Chondrocyte (in vitro differentiated cells): ENCODE data around the gene RXRA. TPM values are rescaled to one million over a fixed set of nuclear protein-coding genes. Genes with fewer than 3 reads are reported as not detected.

Experiments
- DNase-seq: peaks from one replicate; pipeline ENCODE4 v3.0.0; 2021; ENCODE audit warnings: mixed read lengths, low spot score
- H3K27ac Mint-ChIP-seq: one replicate; pipeline ENCODE4 v1.8.0; 2021; ENCODE audit warnings: mild to moderate bottlenecking, moderate library complexity, mixed read lengths; ENCODE audit not compliant: unreplicated experiment
- H3K27me3 Mint-ChIP-seq: 2 replicates; pipeline ENCODE4 v1.8.0; 2021; ENCODE audit warnings: low read depth, mixed read lengths
- H3K36me3 Mint-ChIP-seq: 2 replicates; pipeline ENCODE4 v1.8.0; 2021; ENCODE audit warnings: low read depth, mixed read lengths
- H3K4me1 Mint-ChIP-seq: 2 replicates; pipeline ENCODE4 v1.8.0; 2021; ENCODE audit warnings: low read depth, mild to moderate bottlenecking, mixed read lengths
- H3K4me3 Mint-ChIP-seq: one replicate; pipeline ENCODE4 v1.8.0; 2021; ENCODE audit warnings: mild to moderate bottlenecking, moderate library complexity, mixed read lengths; ENCODE audit not compliant: unreplicated experiment
- H3K9me3 Mint-ChIP-seq: 2 replicates; pipeline ENCODE4 v1.8.0; 2021; ENCODE audit warnings: low read depth, mixed read lengths
- total RNA-seq: library from RNA; stranded (reverse); gene quantifications from 3 replicates; pipeline ENCODE4 v1.2.1, GENCODE V29; 2021
- TF ChIP-seq, protein P1 (sequence below): fragments of 200-600 bp; sonication (generic); IDR thresholded peaks from 2 replicates; pipeline ENCODE4 v1.5.0; 2021; ENCODE audit warnings: antibody characterized with exemption, mild to moderate bottlenecking, moderate library complexity

Gene RXRA
- total RNA-seq, 1 donor from 2014 or later: 27.3 TPM

DNA sequence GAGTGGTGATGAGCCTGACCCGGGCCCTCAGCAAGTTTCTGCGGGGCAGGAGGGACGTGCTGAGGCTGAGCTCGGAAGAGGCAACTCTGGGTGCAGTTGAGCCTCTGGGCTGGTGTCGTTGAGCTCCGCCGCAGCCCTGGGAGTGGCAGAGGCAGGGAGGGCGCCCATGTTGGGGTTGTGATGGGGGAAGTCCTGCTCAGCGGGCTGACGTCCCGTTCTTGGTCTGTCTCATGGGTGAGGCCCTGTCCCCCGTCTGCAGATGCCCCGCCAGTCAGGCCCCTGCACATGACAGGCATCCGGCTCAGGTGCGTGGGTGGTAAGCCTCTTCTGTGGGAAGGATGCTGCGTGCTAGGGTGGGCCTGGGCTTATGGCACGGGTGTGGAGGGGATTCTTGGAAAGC, 64.3 kb downstream of the RXRA start:
- H3K36me3 Mint-ChIP-seq: no peaks in the 10 kb centered on the region
- no peaks in the 10 kb centered on the region for H3K27me3 Mint-ChIP-seq
- H3K4me3 Mint-ChIP-seq: no peak overlapping the region
- peaks cover 12% of the 10 kb centered on the region for H3K4me1 Mint-ChIP-seq
- no peak for DNase-seq
- TF ChIP-seq, protein P1, sequence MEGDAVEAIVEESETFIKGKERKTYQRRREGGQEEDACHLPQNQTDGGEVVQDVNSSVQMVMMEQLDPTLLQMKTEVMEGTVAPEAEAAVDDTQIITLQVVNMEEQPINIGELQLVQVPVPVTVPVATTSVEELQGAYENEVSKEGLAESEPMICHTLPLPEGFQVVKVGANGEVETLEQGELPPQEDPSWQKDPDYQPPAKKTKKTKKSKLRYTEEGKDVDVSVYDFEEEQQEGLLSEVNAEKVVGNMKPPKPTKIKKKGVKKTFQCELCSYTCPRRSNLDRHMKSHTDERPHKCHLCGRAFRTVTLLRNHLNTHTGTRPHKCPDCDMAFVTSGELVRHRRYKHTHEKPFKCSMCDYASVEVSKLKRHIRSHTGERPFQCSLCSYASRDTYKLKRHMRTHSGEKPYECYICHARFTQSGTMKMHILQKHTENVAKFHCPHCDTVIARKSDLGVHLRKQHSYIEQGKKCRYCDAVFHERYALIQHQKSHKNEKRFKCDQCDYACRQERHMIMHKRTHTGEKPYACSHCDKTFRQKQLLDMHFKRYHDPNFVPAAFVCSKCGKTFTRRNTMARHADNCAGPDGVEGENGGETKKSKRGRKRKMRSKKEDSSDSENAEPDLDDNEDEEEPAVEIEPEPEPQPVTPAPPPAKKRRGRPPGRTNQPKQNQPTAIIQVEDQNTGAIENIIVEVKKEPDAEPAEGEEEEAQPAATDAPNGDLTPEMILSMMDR: no peak
- no peak overlapping the region for H3K27ac Mint-ChIP-seq
- no peaks in the 10 kb centered on the region for H3K9me3 Mint-ChIP-seq

DNA sequence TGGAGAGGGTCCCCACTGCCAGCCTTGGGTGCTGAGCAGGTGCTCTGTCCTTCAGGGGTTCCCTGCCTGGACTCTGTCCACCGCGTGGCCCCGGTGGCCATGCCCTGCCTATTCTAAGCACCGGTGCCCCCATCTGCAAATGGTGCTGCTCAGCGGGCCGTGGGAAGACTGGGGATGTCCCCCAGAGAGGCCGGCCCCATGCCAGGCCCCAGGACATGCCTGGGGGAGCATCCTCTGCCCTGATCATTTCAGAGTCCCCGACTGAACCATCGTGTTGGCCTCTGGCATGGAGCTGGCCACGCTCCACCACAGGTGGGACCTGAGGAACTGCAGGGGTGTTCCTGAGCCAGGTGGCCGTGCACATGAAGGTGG, 64.7 kb downstream of the RXRA start:
- TF ChIP-seq, protein P1: no peak
- H3K27me3 Mint-ChIP-seq: no peaks in the 10 kb centered on the region
- H3K4me3 Mint-ChIP-seq: no peak overlapping the region
- H3K36me3 Mint-ChIP-seq: no peaks in the 10 kb centered on the region
- no peak for DNase-seq
- no peak overlapping the region for H3K27ac Mint-ChIP-seq
- no peaks in the 10 kb centered on the region for H3K9me3 Mint-ChIP-seq
- H3K4me1 Mint-ChIP-seq: peaks cover 12% of the 10 kb centered on the region

DNA sequence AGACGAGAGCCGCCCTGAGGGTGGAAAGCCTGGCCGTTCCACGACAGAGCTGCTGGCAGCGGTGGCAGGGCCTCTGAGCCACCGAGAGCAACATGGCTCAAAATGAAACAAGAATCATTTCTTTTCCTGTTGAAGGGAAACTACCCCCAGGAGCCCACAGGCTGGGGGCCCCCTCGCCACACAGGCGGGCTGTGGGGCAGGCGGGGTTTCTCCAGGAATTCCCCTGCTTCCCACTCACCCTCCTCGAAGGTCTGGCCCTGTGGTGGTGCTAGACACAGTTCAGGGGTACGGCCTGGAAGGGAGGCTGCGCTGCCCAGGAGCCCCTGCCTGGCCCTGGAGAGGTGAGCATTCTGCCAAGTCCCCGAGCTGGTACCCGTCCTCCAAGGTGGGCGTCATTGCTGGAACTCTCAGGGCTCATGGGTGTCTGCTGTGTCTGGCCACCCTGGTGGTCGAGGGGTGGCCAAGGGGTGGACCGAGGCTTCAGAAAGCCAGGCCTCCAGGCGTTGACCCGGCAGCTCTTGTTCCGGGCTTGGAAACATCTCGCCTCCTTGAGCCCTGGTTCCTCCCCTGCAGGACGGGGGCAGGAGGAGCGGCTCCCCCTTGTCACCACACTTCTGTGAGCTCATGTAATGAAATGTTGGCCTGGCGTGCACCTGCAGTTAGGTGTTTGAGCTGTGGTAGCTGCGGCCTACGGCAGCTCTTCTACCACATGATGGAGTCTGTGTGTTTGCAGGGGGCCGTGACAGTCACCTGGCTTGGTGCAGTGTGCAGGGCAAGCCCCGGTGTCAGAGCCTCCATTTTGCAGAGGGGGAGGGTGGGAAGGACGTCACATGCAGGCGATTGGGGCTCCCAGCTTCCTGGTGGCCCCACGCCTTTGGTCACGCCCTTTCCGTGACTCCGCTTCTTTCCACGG, 65.3 kb downstream of the RXRA start:
- H3K9me3 Mint-ChIP-seq: no peaks in the 10 kb centered on the region

DNA sequence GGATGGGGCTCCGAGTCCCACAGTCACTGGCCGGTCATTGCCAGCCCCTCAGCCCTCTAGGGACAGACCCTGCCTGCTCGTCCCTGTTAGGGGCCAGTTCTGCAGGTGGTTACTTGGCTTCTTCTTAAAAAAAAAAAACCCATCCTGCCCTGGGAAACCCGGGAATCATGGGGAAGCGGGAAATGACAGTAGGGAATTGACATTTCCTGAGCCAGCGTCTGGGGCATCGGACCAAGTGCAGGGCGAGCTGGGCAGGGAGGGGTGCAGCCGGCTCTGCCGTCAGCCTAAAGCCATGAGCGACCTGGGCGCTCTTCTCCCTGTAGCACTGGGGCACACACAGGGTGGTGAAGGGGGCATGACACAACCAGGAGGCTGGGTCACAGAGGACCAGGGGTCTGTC, 66.6 kb downstream of the RXRA start:
- H3K4me3 Mint-ChIP-seq: no peak overlapping the region
- H3K36me3 Mint-ChIP-seq: no peaks in the 10 kb centered on the region
- H3K4me1 Mint-ChIP-seq: peaks cover 27% of the 10 kb centered on the region
- H3K9me3 Mint-ChIP-seq: no peaks in the 10 kb centered on the region
- no peak overlapping the region for H3K27ac Mint-ChIP-seq
- H3K27me3 Mint-ChIP-seq: no peaks in the 10 kb centered on the region
- DNase-seq: no peak
- TF ChIP-seq, protein P1: no peak

More for the DNA sequence above, 65.3 kb downstream of the RXRA start:
- no peak for DNase-seq
- Mint-ChIP-seq H3K27ac (no peak overlapping the region), H3K36me3 (no peaks in the 10 kb centered on the region), H3K4me1 (peaks cover 18% of the 10 kb centered on the region), H3K4me3 (no peak overlapping the region), H3K27me3 (no peaks in the 10 kb centered on the region)
- TF ChIP-seq, protein P1: no peak

DNA sequence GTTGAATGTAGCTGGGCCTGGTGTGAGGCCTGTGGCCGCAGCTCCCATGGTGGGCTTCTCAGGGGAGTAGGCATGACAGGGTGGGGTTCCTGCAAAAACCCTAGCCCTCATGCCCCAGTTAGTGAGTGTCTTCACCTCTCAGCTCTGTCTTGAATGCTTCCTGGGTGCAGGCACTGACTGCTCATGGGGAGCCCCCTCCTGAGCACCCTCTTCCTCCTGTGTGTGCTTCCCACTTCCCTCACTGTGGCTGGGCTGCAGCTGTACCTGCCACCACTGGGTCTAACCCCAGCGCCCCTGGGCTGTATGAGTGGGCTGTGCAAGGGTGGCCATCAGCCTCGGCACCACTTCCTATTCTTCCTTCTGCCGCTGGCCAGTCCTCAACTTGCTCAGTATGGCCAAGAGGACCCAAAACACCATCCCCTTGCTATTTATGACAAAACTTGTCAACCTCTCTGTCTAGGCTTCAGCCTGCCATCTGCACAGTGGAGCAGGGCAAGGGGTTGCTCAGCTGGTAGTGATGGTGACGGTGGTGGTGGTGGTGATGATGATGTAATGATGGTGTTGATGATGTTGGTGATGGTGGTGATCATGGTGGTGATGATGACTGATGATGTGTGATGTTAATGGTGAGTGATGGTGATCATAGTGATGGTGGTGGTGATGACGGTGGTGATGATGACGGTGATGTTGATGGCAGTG, 67.5 kb downstream of the RXRA start:
- H3K27me3 Mint-ChIP-seq: no peaks in the 10 kb centered on the region
- no peak for DNase-seq
- no peak overlapping the region for H3K4me3 Mint-ChIP-seq
- H3K27ac Mint-ChIP-seq: no peak overlapping the region
- peaks cover 28% of the 10 kb centered on the region for H3K4me1 Mint-ChIP-seq
- TF ChIP-seq, protein P1: no peak
- H3K9me3 Mint-ChIP-seq: no peaks in the 10 kb centered on the region
- H3K36me3 Mint-ChIP-seq: no peaks in the 10 kb centered on the region
